Keratinocyte (primary cell): ENCODE measurements around the gene PRB4. TPM values are rescaled to one million over a fixed set of nuclear protein-coding genes. Genes with fewer than 3 reads are reported as not detected.

ENCODE experiments used
- DNase-seq: peaks from one replicate; pipeline ENCODE4 v3.0.0-alpha.2; 2011; ENCODE audit warnings: low read depth, missing footprints, low spot score
- FAIRE-seq: peaks from 2 replicates; lab custom pipeline; 2011; peaks lifted over from hg19 to GRCh38; lab: Jason Lieb, UNC
- H2AFZ ChIP-seq: 2 replicates; pipeline ENCODE4 v1.6.0; 2012; ENCODE audit warnings: low read length, control low read depth, inconsistent platforms; ENCODE audit not compliant: control insufficient read depth
- H3K27ac ChIP-seq: 2 replicates; pipeline ENCODE4 v1.5.1; 2011; ENCODE audit warnings: low read length; ENCODE audit not compliant: control insufficient read depth, insufficient read depth
- H3K27me3 ChIP-seq: 3 replicates; pipeline ENCODE4 v1.6.0; 2011; ENCODE audit warnings: low read length; ENCODE audit not compliant: control insufficient read depth, insufficient read depth; ENCODE audit errors: extremely low read depth
- H3K36me3 ChIP-seq, 2 experiments: 2 replicates in 1 of 2; 3 replicates in 1 of 2; pipeline ENCODE4 v1.5.1; 2011; ENCODE audit warnings: low read length in 2 of 2, mild to moderate bottlenecking in 1 of 2; ENCODE audit not compliant: control insufficient read depth in 2 of 2, insufficient read depth in 2 of 2; ENCODE audit errors: extremely low read depth in 1 of 2
- H3K4me1 ChIP-seq: 3 replicates; pipeline ENCODE4 v1.5.1; 2011; ENCODE audit warnings: low read length; ENCODE audit not compliant: control insufficient read depth, insufficient read depth; ENCODE audit errors: extremely low read depth
- H3K4me2 ChIP-seq: 3 replicates; pipeline ENCODE4 v1.6.0; 2011; ENCODE audit warnings: low read depth, low read length; ENCODE audit not compliant: control insufficient read depth, insufficient read depth; ENCODE audit errors: extremely low read depth
- H3K4me3 ChIP-seq, 3 experiments: fragments of 200-600 bp in 1 of 3; sonication (generic) in 1 of 3; 2 replicates in 2 of 3; 3 replicates in 1 of 3; pipeline ENCODE4 v1.5.1; 2011 to 2016; ENCODE audit warnings: low read length in 3 of 3, mild to moderate bottlenecking in 3 of 3, control low read depth in 2 of 3, inconsistent platforms in 1 of 3, low read depth in 1 of 3, mixed read lengths in 1 of 3, mixed run types in 1 of 3, moderate library complexity in 1 of 3; ENCODE audit not compliant: control insufficient read depth in 2 of 3, insufficient read depth in 2 of 3; ENCODE audit errors: extremely low read depth in 1 of 3
- H3K79me2 ChIP-seq: 2 replicates; pipeline ENCODE4 v1.6.0; 2012; ENCODE audit warnings: low read length; ENCODE audit not compliant: control insufficient read depth, insufficient read depth
- H3K9ac ChIP-seq: 3 replicates; pipeline ENCODE4 v1.6.0; 2011; ENCODE audit warnings: low read length; ENCODE audit not compliant: control insufficient read depth, insufficient read depth; ENCODE audit errors: extremely low read depth
- H3K9me1 ChIP-seq: 3 replicates; pipeline ENCODE4 v1.6.0; 2011; ENCODE audit warnings: low read length; ENCODE audit not compliant: control insufficient read depth, insufficient read depth; ENCODE audit errors: extremely low read depth
- H3K9me3 ChIP-seq: 2 replicates; pipeline ENCODE4 v1.5.1; 2012; ENCODE audit warnings: low read depth, low read length; ENCODE audit not compliant: control insufficient read depth
- H4K20me1 ChIP-seq: 3 replicates; pipeline ENCODE4 v1.6.0; 2011; ENCODE audit warnings: low read length; ENCODE audit not compliant: control insufficient read depth, insufficient read depth; ENCODE audit errors: extremely low read depth
- CTCF ChIP-seq, 3 experiments: IDR thresholded peaks in 1 of 3; conservative IDR thresholded peaks in 1 of 3; optimal IDR thresholded peaks in 1 of 3; 2 replicates in 2 of 3; 3 replicates in 1 of 3; pipeline versions ENCODE3 to v1.5.1; 2011; ENCODE audit warnings: low read length in 3 of 3, mild to moderate bottlenecking in 3 of 3, moderate library complexity in 2 of 3, control low read depth in 1 of 3, inconsistent platforms in 1 of 3; ENCODE audit not compliant: insufficient read depth in 2 of 3; ENCODE audit errors: extremely low read depth in 1 of 3
- EZH2 ChIP-seq: IDR thresholded peaks from one replicate; pipeline ENCODE4 v1.6.1; 2012; ENCODE audit warnings: inconsistent platforms, mild to moderate bottlenecking, low read length, moderate library complexity
- dilution Hi-C: fragments of 300-500 bp; cut with MboI; formaldehyde crosslinking; loops from one replicate; pipeline ENCODE4 v1.7.0; 2020; ENCODE audit warnings: low sequenced_read_pairs; ENCODE audit not compliant: extremely low pct_ligation_motif_present
- polyA plus RNA-seq, 5 experiments: library from polyadenylated mRNA; depleted of rRNA in 3 of 5; stranded (reverse) in 3 of 5; stranded (forward) in 1 of 5; unstranded in 1 of 5; fragments of >200 nt; gene quantifications; 1 replicate in 1 of 5; 2 replicates in 3 of 5; 3 replicates in 1 of 5; pipeline versions ENCODE4 v1.2.1 to v1.2.3, GENCODE V29; 2011 to 2012; ENCODE audit warnings: missing spikeins in 2 of 5, low read depth in 1 of 5, low replicate concordance in 1 of 5

Gene PRB4
- polyA plus RNA-seq, 1 donor (not counting 4 experiments of a cell fraction or from before 2014, with no cell fraction given), result not detected

DNA sequence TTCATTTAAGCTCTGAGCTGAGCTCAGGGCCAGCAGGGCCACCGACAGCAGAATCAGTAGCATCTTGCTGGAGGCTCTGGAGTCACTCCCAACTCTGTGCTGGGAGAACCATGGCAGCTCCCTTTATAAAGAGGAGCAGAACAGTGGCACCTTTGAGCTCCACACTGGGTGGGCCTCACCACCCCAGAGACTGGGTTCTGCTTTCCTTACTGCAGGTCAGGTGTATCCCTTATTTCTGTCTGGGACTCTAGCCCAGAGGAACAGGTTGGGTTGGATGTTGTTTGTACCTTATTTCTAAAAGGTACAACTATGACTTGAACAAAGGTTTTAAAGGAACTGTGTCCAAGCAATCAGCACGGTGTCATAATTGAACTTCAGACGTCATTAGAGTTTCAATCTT is 40.6 kb downstream of the PRB4 start, which contains the start of gene PRB3:
Gene PRB3 (minus strand): TSS at position 101 of the 400 bp plus-strand sequence. CDS start 38 bp downstream, at position 63.
- FAIRE-seq, result no peak
- no peak for DNase-seq
- dilution Hi-C loops, result no loop called here
- Histone ChIP-seq H2AFZ (no peak within 1 kb of the TSS), H3K9me3 (no peaks in the 10 kb centered on the region), H3K4me2 (no peak within 1 kb of the TSS), H3K27ac (no peak within 1 kb of the TSS), H3K79me2 (no peaks in the 10 kb centered on the region), H3K4me1 (no peaks in the 10 kb centered on the region), H3K36me3 (no peaks in the 10 kb centered on the region), H3K9ac (no peak within 1 kb of the TSS), H4K20me1 (no peaks in the 10 kb centered on the region), H3K27me3 (no peaks in the 10 kb centered on the region), H3K4me3 (no peak within 1 kb of the TSS), H3K9me1 (no peaks in the 10 kb centered on the region)
- TF ChIP-seq CTCF (optimal IDR thresholded peaks at IDR 0.05 in 1 of 3, IDR thresholded peaks at IDR 0.05 in 1 of 3, conservative IDR thresholded peaks at IDR 0.05 in 1 of 3; ENCODE audit: extremely low read depth in 1 of 3, insufficient read depth in 2 of 3, low read length in 3 of 3) (no peak), EZH2 (no peak)

DNA sequence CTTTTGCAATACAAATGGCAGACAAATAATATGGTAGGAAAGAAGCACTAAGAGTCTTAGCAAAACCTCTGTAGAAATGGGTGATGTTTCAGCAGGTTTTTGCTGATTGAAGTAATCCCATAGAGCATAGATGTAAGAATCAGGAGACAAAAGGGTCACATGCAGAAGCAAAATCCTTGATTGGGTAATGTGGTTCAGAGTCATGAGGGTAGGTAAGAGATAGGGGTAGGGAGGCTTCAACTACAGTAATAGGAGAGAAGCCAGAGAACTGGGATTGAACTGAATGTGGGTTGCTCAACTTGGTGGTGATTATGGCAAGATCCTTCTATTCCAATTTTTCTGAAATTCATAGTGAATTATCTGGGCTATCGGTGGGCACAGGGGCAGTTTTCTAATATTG is 45.7 kb downstream of the PRB4 start:
- no peak for FAIRE-seq
- dilution Hi-C loops, result no loop called here

More for the DNA sequence above, 45.7 kb downstream of the PRB4 start:
- Histone ChIP-seq H3K4me2 (no peak overlapping the region), H3K79me2 (no peaks in the 10 kb centered on the region), H3K9me3 (no peaks in the 10 kb centered on the region), H3K27me3 (no peaks in the 10 kb centered on the region), H3K4me3 (no peak overlapping the region), H3K9me1 (no peaks in the 10 kb centered on the region), H4K20me1 (no peaks in the 10 kb centered on the region), H3K27ac (no peak overlapping the region), H3K36me3 (no peaks in the 10 kb centered on the region), H3K9ac (no peak overlapping the region), H2AFZ (no peak overlapping the region), H3K4me1 (no peaks in the 10 kb centered on the region)
- DNase-seq, result no peak
- no peak for TF ChIP-seq CTCF (optimal IDR thresholded peaks at IDR 0.05 in 1 of 3, IDR thresholded peaks at IDR 0.05 in 1 of 3, conservative IDR thresholded peaks at IDR 0.05 in 1 of 3; ENCODE audit: extremely low read depth in 1 of 3, insufficient read depth in 2 of 3, low read length in 3 of 3)
- TF ChIP-seq EZH2, result no peak

Other genes starting within 250 kb of the PRB4 start
- 0.10 to 0.13 TPM in 2 of 3 replicates, not detected in the other for gene TAS2R46, start 248.1 kb downstream of the PRB4 start, polyA plus RNA-seq
- gene TAS2R43, start 218.1 kb downstream of the PRB4 start, polyA plus RNA-seq, result 0.34 TPM in 1 of 3 replicates, not detected in the others
- gene TAS2R30, start 175.8 kb downstream of the PRB4 start, polyA plus RNA-seq, result 0.03 to 0.18 TPM in 2 of 3 replicates, not detected in the other
- 2.5 to 3.9 TPM (median 2.6 TPM) in 3 replicates for gene SMIM10L1, start 139.2 kb downstream of the PRB4 start, polyA plus RNA-seq
- gene TAS2R42, start 123.5 kb downstream of the PRB4 start, polyA plus RNA-seq, result not detected in 3 replicates
- not detected in 3 replicates for gene PRB3, start 40.7 kb downstream of the PRB4 start, polyA plus RNA-seq
- gene PRB2, start 85.1 kb upstream of the PRB4 start, polyA plus RNA-seq, result 0.18 TPM in 1 of 3 replicates, not detected in the others